ENCODE results near the gene RFLNA.

RFLNA gene

GRCh38 chr12:124338876-124339603 lies 44.1 kb downstream of the RFLNA start:
- DNase-seq, result no peak

GRCh38 chr12:124340080-124340900 lies 45.4 kb downstream of the RFLNA start:
- no peak for DNase-seq

DNA sequence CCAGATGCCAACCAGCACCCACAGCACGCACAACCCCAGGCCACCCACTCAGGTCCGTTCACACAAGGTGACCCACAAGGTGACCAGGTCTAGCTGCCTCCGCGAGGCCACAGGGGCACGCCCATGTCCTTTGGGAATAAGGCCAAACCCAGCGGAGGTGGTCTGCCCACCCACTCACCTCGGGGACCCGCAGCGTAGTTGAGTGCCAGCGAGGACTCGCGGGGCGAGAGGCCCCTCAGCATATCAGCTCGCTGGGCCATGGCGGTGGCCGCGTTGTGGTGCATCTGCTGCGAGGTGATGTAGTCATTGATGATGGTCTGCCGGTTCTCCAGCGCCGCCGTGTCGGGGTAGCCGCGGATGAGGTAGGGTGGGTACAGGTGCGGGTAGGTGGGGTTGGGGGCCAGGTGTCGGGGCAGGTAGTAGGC lies 46.8 kb downstream of the RFLNA start:
- DNase-seq, result no peak

- DNase-seq, result no peak
These were observed 49.1 kb downstream of the RFLNA start for GRCh38 chr12:124344022-124344421.

DNA sequence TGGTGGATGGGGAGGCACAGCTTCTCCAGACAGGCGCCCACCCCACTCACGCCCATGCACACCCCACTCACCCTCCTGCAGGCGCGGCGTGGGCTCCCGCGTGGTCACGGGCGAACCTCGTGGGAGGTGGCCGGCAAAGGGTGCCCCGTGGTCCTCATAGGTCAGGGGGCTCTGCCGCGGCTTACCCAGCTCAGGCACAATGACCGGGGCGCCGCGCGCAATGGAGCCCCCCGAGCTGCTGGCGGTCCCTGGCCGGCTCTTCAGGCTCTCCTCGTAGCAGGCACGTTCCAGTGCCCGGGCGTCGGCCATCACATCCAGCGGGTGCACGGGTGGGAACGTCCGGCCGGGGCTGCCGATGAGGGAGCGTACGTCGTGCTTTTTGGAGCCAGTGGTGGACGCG lies 49.6 kb downstream of the RFLNA start:
- no peak for DNase-seq

DNA sequence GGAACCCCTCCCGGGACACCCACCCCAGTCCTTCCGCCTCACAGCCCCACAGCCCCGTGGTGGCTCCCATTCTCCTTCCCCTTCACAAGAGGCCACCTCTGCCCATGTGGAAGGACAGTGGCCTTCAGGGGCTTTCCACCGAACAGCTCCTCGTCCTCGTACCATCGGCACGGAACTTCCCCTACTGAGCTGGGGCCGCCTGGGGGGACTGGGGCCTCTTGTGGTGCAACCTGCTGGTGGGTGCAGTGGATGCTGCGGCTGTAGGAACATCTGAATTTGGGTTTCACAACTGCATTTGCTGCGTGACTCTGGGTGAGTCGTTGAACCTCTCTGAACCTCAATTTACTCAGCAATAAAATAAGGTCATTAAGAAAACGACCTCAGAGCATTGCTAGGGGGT lies 50.9 kb downstream of the RFLNA start:
- DNase-seq, result no peak

DNA sequence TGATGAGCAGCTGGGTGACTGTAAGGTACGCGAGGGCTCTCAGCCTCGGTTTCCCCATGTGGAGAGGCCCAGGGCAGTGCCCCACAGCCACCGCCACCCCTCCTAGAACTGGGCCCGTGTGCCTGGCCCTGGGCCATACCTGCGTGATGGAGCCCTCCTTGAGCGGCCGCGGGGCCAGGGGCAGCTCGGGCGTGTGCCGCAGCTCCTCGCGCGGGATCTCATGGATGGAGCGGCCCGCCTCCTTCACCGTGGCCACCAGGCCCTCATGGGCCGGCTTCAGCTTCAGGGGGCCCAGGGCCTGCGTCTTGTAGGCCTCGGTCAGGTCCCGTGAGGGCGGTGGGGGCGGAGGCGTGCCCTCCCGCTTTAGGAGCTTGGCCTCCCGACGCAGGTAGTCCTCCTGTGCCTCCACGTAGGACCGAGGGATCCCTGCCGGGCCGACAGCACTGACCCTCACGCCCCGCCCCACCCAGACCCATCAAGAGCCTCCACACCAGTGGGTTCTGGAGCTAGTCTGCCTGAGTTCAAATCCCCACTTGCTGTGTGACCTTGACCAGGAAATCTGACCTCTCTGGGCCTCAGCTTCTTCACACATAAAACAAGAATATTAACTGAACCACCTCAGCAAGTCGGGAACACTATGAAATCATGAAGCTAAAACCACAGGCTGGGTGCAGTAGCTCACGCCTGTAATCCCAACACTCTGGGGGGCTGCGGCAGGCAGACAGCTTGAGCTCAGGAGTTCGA lies 51.7 kb downstream of the RFLNA start:
- DNase-seq, result no peak

GRCh38 chr12:124347335-124347734 lies 52.4 kb downstream of the RFLNA start:
- DNase-seq, result no peak

DNA sequence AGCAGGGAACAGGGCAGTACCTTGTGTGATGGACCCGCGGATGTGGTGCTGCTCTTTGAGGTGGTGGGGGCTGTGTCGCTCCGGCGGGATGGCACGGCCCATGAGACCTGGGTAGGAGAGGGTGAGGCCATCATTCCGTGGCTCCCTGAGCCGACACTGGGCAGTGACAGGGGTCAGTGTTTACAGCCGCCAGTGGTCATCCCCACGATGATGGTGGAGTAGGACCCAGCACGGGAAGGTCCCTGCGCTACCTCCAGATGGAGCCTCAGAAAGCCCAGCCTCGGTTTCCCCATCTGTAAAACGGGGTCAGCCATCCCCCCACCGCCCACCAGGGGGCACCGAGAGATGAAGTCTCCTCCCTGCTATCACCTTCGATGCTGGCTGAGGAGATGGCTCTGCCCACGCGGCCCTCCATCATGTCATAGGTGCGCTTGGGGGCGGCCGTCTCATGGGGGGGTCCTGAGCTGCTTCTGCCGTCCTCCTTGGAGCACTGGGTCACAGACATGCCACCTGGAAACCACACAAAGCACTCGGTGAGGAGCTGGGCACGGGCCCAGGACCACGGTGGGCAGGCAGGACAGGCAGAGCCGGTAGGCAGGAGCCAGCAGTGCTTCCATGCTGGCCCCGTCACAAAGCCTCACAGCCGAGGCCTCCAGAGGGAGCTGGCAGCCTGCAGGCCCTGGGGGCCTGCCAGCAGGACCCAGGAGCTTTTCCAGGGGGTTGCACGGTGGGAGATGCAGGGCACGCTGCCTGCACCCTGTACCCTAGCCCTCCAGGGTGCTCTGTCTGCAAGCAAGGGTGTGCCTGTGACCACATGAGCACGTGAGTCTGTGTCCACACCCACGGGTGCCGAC lies 53.1 kb downstream of the RFLNA start:
- DNase-seq, result peak; percentile 47

- DNase-seq, result no peak
These were observed 53.9 kb downstream of the RFLNA start for GRCh38 chr12:124348659-124349380.

DNA sequence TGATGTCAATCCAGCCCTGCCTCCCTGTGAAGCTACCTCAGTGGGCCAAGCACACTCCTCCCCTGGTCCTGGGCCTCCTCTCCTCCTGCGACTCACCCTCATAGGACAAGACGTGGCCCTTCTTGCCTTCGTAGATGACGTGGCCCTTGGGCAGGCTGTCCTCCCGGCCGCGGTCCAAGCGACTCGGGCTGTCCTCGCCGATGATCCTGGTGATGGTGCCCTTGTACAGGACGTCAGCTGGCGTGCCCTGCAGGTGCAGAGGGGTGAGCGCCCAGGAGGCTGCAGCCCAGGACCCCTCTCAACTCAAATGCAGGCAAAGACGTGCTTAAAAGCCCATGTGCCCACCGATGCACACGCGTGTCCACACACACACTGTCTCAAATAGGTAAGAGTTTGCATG lies 55.6 kb downstream of the RFLNA start:
- no peak for DNase-seq

DNA sequence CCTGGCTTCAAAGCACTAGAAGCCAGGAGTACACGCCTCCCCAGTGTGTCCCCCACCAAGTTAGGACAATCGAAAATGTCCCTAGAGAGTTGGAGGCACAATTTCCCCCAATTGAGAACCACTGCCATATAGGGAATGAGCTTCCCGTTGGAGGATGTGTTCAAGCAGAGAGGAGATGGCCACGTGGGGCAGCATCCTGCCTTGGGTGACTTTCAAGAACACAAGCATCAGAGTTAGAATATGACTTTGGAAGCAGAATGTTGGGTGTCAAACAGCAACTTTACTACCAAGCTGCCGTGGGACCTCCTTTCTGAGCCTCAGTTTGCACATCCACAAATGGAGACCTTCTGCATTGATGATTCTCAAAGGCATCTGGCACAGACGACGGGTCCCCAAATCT lies 56.5 kb downstream of the RFLNA start:
- DNase-seq, result no peak

- DNase-seq, result no peak
These were observed 57.4 kb downstream of the RFLNA start for GRCh38 chr12:124352257-124352656.

- no peak for DNase-seq
These were observed 57.9 kb downstream of the RFLNA start for GRCh38 chr12:124352839-124353238.

GRCh38 chr12:124354400-124354799 lies 59.5 kb downstream of the RFLNA start:
- DNase-seq, result no peak

DNA sequence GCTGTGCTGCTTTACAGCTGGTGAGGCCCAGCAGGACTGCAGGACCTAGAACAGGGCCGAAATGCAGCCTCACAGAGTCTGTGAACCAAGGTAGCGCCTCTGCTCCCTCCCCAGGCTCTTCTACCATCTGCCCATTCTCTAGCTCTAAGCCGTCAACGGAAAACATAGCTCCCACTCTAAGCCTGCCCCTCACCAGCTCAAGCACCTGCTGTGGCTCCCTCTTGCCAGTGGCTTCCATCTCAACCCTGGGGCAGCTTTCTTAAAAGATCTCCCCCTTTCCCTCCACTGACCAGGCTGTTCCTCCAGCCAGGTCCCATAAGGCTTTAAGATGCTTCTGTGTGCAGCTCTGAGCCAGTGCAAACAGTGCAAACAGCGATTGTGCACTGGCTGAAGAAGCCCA lies 61.3 kb downstream of the RFLNA start:
- no peak for DNase-seq

- DNase-seq, result no peak
These were observed 62.7 kb downstream of the RFLNA start for GRCh38 chr12:124357616-124358015.

DNA sequence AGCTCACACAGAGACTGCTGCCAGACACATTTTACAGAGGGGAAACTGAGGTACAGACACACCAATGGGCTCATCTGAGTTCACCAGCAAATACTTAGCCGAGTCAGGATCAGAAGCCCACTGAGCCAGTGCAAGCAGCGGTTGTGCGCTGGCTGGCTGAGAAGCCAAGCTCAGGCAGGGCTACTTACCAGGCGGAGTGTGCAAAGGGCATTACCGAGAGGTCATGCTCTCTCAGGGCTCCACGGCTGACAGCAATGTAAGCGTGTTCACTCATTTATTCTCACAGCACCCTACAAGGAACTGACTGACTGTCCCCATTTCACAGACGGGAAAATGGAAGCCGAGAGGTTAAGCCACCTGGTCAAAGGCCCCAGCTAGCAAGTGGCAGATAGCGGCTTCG lies 63.7 kb downstream of the RFLNA start:
- no peak for DNase-seq

DNA sequence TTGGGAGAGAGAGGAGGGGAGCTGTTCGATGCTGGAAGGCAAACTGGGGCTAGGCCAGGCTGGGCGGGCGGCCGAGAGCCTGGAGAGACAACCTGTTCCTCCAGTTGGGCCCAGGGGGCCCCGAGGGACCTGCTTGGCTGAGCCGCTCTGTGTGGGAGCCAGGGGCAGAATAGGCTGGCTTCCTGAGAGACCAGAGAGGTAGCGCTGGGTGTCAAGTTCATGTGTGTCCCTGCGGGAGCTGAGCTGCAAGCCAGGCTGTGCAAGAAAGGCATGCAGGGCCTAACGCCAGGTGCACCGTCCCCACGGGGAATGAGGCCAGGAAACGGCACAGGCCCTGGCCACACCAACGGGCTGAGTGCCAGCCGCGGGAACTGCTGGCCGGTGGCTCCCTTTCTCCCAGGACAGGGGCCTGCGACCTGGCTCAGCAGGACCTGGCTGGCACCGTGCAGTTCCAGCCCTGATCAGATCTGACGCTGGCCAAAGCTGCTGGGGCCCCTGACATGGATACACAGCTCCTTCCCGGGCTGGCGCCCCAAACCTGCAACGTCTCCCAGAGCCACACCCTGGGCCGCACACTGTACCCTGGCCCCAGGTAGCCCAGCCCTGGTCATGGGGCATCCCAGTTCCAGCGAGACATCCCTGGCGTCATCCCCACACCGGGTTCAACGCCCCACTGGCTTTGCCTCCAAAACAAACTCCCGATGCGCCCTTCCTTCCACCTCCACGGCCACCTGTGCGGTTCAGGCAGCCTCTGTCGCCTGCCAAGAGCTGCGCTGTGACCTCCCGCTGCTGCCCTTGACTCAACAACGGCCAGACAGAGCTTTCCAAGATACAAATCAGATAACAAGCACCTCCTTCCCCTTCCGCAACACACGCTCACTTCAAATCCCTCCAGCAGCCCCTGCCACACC lies 65.0 kb downstream of the RFLNA start:
- no peak for DNase-seq

- no peak for DNase-seq
These were observed 66.4 kb downstream of the RFLNA start for GRCh38 chr12:124361074-124361970.

All from stimulated activated CD4-positive, alpha-beta T cell treated with anti-CD3 and anti-CD28 coated beads, Interleukin-4, amount 100 ng/mL, for 1 hour (primary cell).